ENCODE results near the gene FHL5. TPM values are rescaled to one million over a fixed set of nuclear protein-coding genes. Genes with fewer than 3 reads are reported as not detected.
A peak's percentile ranks its signal among the peaks of the same experiment; 100 is the strongest.

The FHL5 gene
- total RNA-seq, 1 donor from 2014 or later: not detected

DNA sequence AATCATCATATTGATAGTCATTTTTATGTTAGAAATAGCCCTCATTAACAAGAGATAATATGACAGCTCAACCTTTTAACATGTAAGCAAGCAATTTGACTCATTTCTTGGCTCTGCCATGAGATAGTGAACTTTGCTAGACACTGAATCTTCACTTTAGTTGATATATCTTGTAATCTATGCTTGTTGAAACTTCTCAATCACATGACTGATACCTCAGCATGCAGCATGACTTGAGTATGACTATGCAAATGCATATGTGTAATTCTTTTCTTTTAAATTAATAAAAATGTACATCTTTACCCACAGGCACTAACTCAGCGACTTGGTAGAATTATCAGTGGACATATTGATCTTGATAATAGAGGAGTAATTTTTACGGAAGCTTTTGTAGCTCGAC lies 34.7 kb upstream of the FHL5 start:
- Mint-ChIP-seq H3K36me3 (ENCODE audit: low read depth) (peaks cover 24% of the 10 kb centered on the region), H3K9me3 (no peaks in the 10 kb centered on the region), H3K4me3 (no peak overlapping the region), H3K27me3 (ENCODE audit: low read depth) (no peaks in the 10 kb centered on the region), H3K27ac (ENCODE audit: unreplicated experiment) (no peak overlapping the region), H3K4me1 (peaks cover 4% of the 10 kb centered on the region)
- TF ChIP-seq, protein P1, sequence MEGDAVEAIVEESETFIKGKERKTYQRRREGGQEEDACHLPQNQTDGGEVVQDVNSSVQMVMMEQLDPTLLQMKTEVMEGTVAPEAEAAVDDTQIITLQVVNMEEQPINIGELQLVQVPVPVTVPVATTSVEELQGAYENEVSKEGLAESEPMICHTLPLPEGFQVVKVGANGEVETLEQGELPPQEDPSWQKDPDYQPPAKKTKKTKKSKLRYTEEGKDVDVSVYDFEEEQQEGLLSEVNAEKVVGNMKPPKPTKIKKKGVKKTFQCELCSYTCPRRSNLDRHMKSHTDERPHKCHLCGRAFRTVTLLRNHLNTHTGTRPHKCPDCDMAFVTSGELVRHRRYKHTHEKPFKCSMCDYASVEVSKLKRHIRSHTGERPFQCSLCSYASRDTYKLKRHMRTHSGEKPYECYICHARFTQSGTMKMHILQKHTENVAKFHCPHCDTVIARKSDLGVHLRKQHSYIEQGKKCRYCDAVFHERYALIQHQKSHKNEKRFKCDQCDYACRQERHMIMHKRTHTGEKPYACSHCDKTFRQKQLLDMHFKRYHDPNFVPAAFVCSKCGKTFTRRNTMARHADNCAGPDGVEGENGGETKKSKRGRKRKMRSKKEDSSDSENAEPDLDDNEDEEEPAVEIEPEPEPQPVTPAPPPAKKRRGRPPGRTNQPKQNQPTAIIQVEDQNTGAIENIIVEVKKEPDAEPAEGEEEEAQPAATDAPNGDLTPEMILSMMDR (conservative IDR thresholded peaks at IDR 0.05): no peak
- no peak for DNase-seq (ENCODE audit: low read depth, low spot score)

DNA sequence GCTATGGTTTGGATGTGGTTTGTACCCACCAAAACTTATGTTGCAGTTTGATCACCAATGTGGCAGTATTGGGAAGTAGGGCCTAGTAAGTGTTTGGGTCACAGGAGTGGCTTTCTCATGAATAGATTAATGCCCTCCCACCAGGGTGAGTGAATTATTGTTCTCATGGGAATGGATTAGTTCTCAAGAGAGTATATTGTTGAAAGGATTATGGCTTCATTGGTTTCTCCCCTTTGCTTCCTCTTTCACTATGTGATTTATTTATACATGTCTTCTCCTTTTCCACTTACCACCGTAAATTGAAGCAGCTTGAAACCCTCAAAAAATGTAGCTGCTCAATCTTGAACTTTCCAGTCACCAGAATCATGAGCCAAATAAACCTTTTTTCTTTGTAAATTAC lies 30.5 kb upstream of the FHL5 start:
- TF ChIP-seq, protein P1 (conservative IDR thresholded peaks at IDR 0.05): no peak
- no peaks in the 10 kb centered on the region for H3K27me3 Mint-ChIP-seq (ENCODE audit: low read depth)

DNA sequence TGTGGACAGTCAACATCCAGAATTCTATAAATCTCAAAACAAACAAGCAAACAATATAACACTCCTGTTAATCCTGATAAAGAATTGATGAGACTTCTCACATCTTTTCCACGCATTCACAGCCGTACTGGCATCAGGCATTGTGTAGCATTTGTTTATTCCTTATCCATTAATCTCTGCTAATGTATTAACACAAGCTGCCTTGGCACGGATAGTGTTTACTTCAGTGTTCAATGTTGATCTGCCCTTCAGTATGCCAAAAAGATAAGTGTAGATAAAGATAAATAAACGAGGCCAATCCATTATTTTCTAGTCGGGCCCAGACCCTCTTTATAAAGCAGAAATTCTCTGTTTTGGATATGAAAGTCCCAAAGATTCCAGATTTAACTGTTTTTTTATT lies 25.2 kb upstream of the FHL5 start:
- H3K36me3 Mint-ChIP-seq (ENCODE audit: low read depth): peaks cover 6% of the 10 kb centered on the region

More for the DNA sequence above, 30.5 kb upstream of the FHL5 start:
- no peaks in the 10 kb centered on the region for H3K9me3 Mint-ChIP-seq
- no peak overlapping the region for H3K27ac Mint-ChIP-seq (ENCODE audit: unreplicated experiment)
- H3K4me3 Mint-ChIP-seq: no peak overlapping the region
- H3K4me1 Mint-ChIP-seq: no peaks in the 10 kb centered on the region
- H3K36me3 Mint-ChIP-seq (ENCODE audit: low read depth): peaks cover 22% of the 10 kb centered on the region
- no peak for DNase-seq (ENCODE audit: low read depth, low spot score)

DNA sequence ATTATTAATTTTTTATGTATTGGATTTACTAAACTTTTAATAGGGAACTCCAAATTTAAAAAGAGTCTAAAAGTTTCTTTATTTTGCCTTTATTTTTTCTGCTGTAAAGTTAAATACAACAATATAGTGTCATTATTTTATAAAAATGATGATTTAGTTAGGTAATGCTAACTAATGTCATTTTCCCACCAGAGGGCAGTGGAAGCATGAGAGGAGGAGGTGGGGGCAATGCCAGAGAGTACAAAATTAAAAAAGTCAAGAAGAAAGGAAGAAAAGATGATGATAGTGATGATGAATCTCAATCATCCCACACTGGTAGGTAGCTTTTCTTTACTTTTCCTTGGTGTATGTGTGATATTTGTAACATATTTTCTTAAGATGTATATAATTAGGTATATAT lies 20.2 kb upstream of the FHL5 start:
- Mint-ChIP-seq H3K27ac (ENCODE audit: unreplicated experiment) (no peak overlapping the region), H3K36me3 (ENCODE audit: low read depth) (peaks cover 26% of the 10 kb centered on the region), H3K4me1 (peaks cover 4% of the 10 kb centered on the region), H3K9me3 (no peaks in the 10 kb centered on the region), H3K4me3 (no peak overlapping the region), H3K27me3 (ENCODE audit: low read depth) (no peaks in the 10 kb centered on the region)
- TF ChIP-seq, protein P1 (conservative IDR thresholded peaks at IDR 0.05): peak; percentile 55
- no peak for DNase-seq (ENCODE audit: low read depth, low spot score)

More for the DNA sequence above, 25.2 kb upstream of the FHL5 start:
- H3K4me3 Mint-ChIP-seq: no peak overlapping the region
- DNase-seq (ENCODE audit: low read depth, low spot score): no peak
- H3K9me3 Mint-ChIP-seq: no peaks in the 10 kb centered on the region
- no peak overlapping the region for H3K27ac Mint-ChIP-seq (ENCODE audit: unreplicated experiment)
- H3K4me1 Mint-ChIP-seq: peaks cover 4% of the 10 kb centered on the region
- H3K27me3 Mint-ChIP-seq (ENCODE audit: low read depth): no peaks in the 10 kb centered on the region
- TF ChIP-seq, protein P1 (conservative IDR thresholded peaks at IDR 0.05): no peak

DNA sequence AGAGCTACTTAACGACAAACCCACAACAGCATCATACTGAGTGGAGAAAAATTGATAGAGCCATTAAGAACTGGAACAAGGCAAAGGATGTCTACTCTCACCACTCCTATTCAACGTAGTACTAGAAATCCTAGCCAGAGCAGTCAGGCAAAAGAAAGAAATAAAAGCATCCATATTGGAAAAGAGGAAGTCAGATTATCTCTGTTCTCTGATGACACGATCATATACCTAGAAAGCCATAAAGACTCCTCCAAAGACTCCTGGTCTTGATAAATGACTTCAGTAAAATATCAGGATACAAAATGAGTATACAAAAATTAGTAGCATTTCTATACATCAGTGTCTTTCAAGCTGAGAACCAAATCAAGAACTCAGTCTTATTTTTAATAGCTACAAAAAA lies 17.0 kb upstream of the FHL5 start:
- Mint-ChIP-seq H3K4me1 (peaks cover 2% of the 10 kb centered on the region), H3K27ac (ENCODE audit: unreplicated experiment) (no peak overlapping the region), H3K4me3 (no peak overlapping the region), H3K36me3 (ENCODE audit: low read depth) (peaks cover 29% of the 10 kb centered on the region), H3K27me3 (ENCODE audit: low read depth) (no peaks in the 10 kb centered on the region), H3K9me3 (no peaks in the 10 kb centered on the region)
- no peak for DNase-seq (ENCODE audit: low read depth, low spot score)
- TF ChIP-seq, protein P1 (conservative IDR thresholded peaks at IDR 0.05): no peak

DNA sequence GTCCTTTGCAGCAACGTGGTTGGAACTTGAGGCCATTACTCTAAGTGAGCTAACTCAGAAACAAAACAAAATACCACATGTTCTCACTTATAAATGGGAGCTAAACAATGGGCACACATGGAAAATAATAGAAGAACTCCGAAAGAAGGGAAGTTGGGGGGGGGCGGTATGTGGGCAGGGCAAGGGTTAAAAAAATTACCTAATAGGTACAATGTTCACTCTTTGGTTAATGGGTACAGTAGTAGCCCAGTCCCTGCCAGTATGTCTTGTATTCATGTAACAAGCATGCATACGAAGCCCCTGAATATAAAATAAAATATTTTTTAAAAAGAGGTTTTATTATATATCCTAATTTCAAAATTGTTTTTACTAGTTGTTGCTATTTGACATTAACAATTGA lies 15.3 kb upstream of the FHL5 start:
- no peak for DNase-seq (ENCODE audit: low read depth, low spot score)
- Mint-ChIP-seq H3K4me1 (no peaks in the 10 kb centered on the region), H3K4me3 (no peak overlapping the region), H3K27me3 (ENCODE audit: low read depth) (no peaks in the 10 kb centered on the region), H3K9me3 (no peaks in the 10 kb centered on the region), H3K27ac (ENCODE audit: unreplicated experiment) (no peak overlapping the region), H3K36me3 (ENCODE audit: low read depth) (peaks cover 31% of the 10 kb centered on the region)
- TF ChIP-seq, protein P1 (conservative IDR thresholded peaks at IDR 0.05): no peak

Measured in neural crest cell (in vitro differentiated cells).